AG04449 (cell line): ENCODE results near the gene LARP1.

Source experiments
- CTCF ChIA-PET: fragments of 350-600 bp; formaldehyde crosslinking; extraction: SDS; loops from one replicate; lab custom pipeline; 2021; ENCODE audit warnings: antibody characterized with exemption; lab: Yijun Ruan, JAX
- POLR2A ChIA-PET: fragments of 400-600, 350-600 bp; formaldehyde crosslinking; extraction: SDS; loops from one replicate; lab custom pipeline; 2020; ENCODE audit warnings: antibody characterized with exemption, inconsistent platforms; lab: Yijun Ruan, JAX
- DNase-seq: peaks from one replicate; pipeline ENCODE4 v3.0.0-alpha.2; 2010; ENCODE audit warnings: low read depth, low spot score
- H3K4me3 ChIP-seq: 2 replicates; pipeline ENCODE4 v1.5.1; 2011; ENCODE audit warnings: low read depth, mild to moderate bottlenecking, control low read depth, low read length
- CTCF ChIP-seq: IDR thresholded peaks from one replicate; pipeline ENCODE4 v1.5.1; 2011; ENCODE audit warnings: mild to moderate bottlenecking, moderate library complexity, low read length, control low read depth, inconsistent platforms; ENCODE audit not compliant: insufficient read depth; ENCODE audit errors: missing control alignments

Gene LARP1

GRCh38 chr5:154815025-154815424, 59.8 kb downstream of the LARP1 start:
- POLR2A ChIA-PET = no interaction called here
- no peak for TF ChIP-seq CTCF
- no peak for DNase-seq
- H3K4me3 ChIP-seq = no peak overlapping the region
- CTCF ChIA-PET = interaction anchor here (0.6 to 0.7 kb wide), 2 partner anchors 14 to 165 kb away, joined by 3 read pairs; no protein-coding TSS in a partner anchor

GRCh38 chr5:154815684-154816247, 60.6 kb downstream of the LARP1 start:
- TF ChIP-seq CTCF = no peak
- H3K4me3 ChIP-seq = no peak overlapping the region
- DNase-seq = no peak
- ChIA-PET CTCF (interaction anchor here (0.7 to 1.9 kb wide), 3 partner anchors 10 to 169 kb away, joined by 3 to 5 read pairs (median 4); no protein-coding TSS in a partner anchor), POLR2A (no interaction called here)

- POLR2A ChIA-PET = no interaction called here
- no peak for DNase-seq
- CTCF ChIA-PET = interaction anchor here (0.6 to 1.9 kb wide), 3 partner anchors 11 to 170 kb away, joined by 3 to 5 read pairs (median 4); no protein-coding TSS in a partner anchor
These were observed 61.8 kb downstream of the LARP1 start for GRCh38 chr5:154816891-154817492.

GRCh38 chr5:154817815-154818214, 62.6 kb downstream of the LARP1 start:
- no peak overlapping the region for H3K4me3 ChIP-seq
- DNase-seq = no peak
- TF ChIP-seq CTCF = no peak
- POLR2A ChIA-PET = no interaction called here
- CTCF ChIA-PET = interaction anchor here (1.9 kb wide), 1 partner anchor 171 kb away, joined by 5 read pairs; no protein-coding TSS in a partner anchor

More at GRCh38 chr5:154816891-154817492, 61.8 kb downstream of the LARP1 start:
- no peak overlapping the region for H3K4me3 ChIP-seq
- no peak for TF ChIP-seq CTCF

GRCh38 chr5:154818471-154819116, 63.4 kb downstream of the LARP1 start:
- CTCF ChIA-PET = interaction anchor here (2.8 kb wide), 1 partner anchor 168 kb away, joined by 9 read pairs; no protein-coding TSS in a partner anchor
- TF ChIP-seq CTCF = no peak
- POLR2A ChIA-PET = no interaction called here
- no peak overlapping the region for H3K4me3 ChIP-seq
- no peak for DNase-seq

GRCh38 chr5:154819546-154819945, 64.4 kb downstream of the LARP1 start:
- TF ChIP-seq CTCF = no peak
- no peak overlapping the region for H3K4me3 ChIP-seq
- ChIA-PET CTCF (interaction anchor here (2.8 kb wide), 1 partner anchor 169 kb away, joined by 9 read pairs; no protein-coding TSS in a partner anchor), POLR2A (no interaction called here)
- no peak for DNase-seq
